K562 (cell line): ENCODE measurements around the gene CENPP. TPM values are rescaled to one million over a fixed set of nuclear protein-coding genes. Genes with fewer than 3 reads are reported as not detected.

Experiments used
- ATAC-seq: fragments of 200-7000 bp; cut with Tn5 transposase; 3 replicates; pipeline ENCODE4 v1.9.1; 2020; ENCODE audit warnings: moderate library complexity
- BruUV-seq: library from RNA; stranded (reverse); fragments of 400-500 nt; replicated peaks from 2 replicates; lab custom pipeline; 2021; lab: Mats Ljungman, UMichigan
- CTCF ChIA-PET: fragments of 300-600 bp; formaldehyde crosslinking; extraction: SDS; loops from one replicate; lab custom pipeline; 2021; ENCODE audit warnings: low intra/inter-chr PET ratio; lab: Yijun Ruan, JAX
- POLR2A ChIA-PET: fragments of 300-600, 350-650 bp; sonication (Branson Sonifier 250); formaldehyde crosslinking; extraction: SDS; loops from one replicate; lab custom pipeline; 2021; ENCODE audit warnings: antibody characterized with exemption, inconsistent platforms; lab: Yijun Ruan, JAX
- DNase-seq, 4 experiments: peaks; one replicate each; pipeline versions ENCODE4 v3.0.0 to v3.0.0-alpha.2; 2011 to 2018; ENCODE audit warnings: low spot score in 3 of 4, mixed read lengths in 3 of 4; ENCODE audit errors: extremely low read depth in 1 of 4
- FAIRE-seq: peaks from 2 replicates; lab custom pipeline; 2011; peaks lifted over from hg19 to GRCh38; lab: Jason Lieb, UNC
- H2AFZ ChIP-seq: 2 replicates; pipeline ENCODE4 v1.6.0; 2011; ENCODE audit warnings: low read depth, low read length, control low read depth, inconsistent platforms
- H3K27ac ChIP-seq: fragments of 200-600 bp; 3 replicates; pipeline ENCODE4 v1.8.0; 2011; ENCODE audit warnings: low read depth, mild to moderate bottlenecking, control low read depth, inconsistent platforms, low read length, moderate library complexity, mixed read lengths; ENCODE audit errors: extremely low read depth
- H3K27me3 ChIP-seq, 2 experiments: fragments of 300-600 bp in 1 of 2; 2 replicates in 1 of 2; 3 replicates in 1 of 2; pipeline versions ENCODE4 v1.6.0 to v1.8.0; 2011; ENCODE audit warnings: inconsistent platforms in 2 of 2, low read length in 2 of 2, mild to moderate bottlenecking in 1 of 2, mixed read lengths in 1 of 2, moderate library complexity in 1 of 2; ENCODE audit not compliant: control insufficient read depth in 2 of 2, insufficient read depth in 2 of 2
- H3K36me3 ChIP-seq: fragments of 300-600 bp; 3 replicates; pipeline ENCODE4 v1.8.0; 2011; ENCODE audit warnings: mild to moderate bottlenecking, low read length, inconsistent platforms; ENCODE audit not compliant: control insufficient read depth, insufficient read depth
- H3K4me1 ChIP-seq, 2 experiments: fragments of 200-600 bp in 1 of 2; replicated peaks in 1 of 2; 2 replicates in 1 of 2; 3 replicates in 1 of 2; pipeline versions ENCODE4 v1.5.1 to v1.8.0; 2011; ENCODE audit warnings: inconsistent platforms in 2 of 2, low read length in 2 of 2, mild to moderate bottlenecking in 1 of 2, mixed read lengths in 1 of 2, moderate library complexity in 1 of 2; ENCODE audit not compliant: control insufficient read depth in 2 of 2, insufficient read depth in 2 of 2
- H3K4me2 ChIP-seq: 2 replicates; pipeline ENCODE4 v1.6.1; 2011; ENCODE audit warnings: low read length, control low read depth, inconsistent platforms, mixed read lengths; ENCODE audit not compliant: insufficient read depth
- H3K4me3 ChIP-seq: fragments of 200-600 bp; sonication (generic), shearing (Covaris generic); 2 replicates; pipeline ENCODE4 v1.5.1; 2016; ENCODE audit warnings: control low read depth, inconsistent platforms
- H3K79me2 ChIP-seq: fragments of 200-600 bp; 3 replicates; pipeline ENCODE4 v1.8.0; 2011; ENCODE audit warnings: low read length, inconsistent platforms; ENCODE audit not compliant: control insufficient read depth, insufficient read depth
- H3K9ac ChIP-seq, 2 experiments: 2 replicates each; pipeline versions ENCODE4 v1.6.0 to v1.6.1; 2011; ENCODE audit warnings: low read depth in 2 of 2, low read length in 2 of 2, control low read depth in 1 of 2, inconsistent platforms in 1 of 2, mild to moderate bottlenecking in 1 of 2, mixed read lengths in 1 of 2; ENCODE audit not compliant: insufficient read depth in 1 of 2
- H3K9me1 ChIP-seq: one replicate; pipeline ENCODE4 v1.6.0; 2011; ENCODE audit warnings: inconsistent platforms, mild to moderate bottlenecking, low read length, moderate library complexity; ENCODE audit not compliant: control insufficient read depth, insufficient read depth
- H3K9me3 ChIP-seq: replicated peaks from 2 replicates; pipeline ENCODE4 v1.5.1; 2011; ENCODE audit warnings: low read depth, low read length, inconsistent platforms; ENCODE audit not compliant: control insufficient read depth, insufficient read depth
- H4K20me1 ChIP-seq: replicated peaks from 2 replicates; pipeline ENCODE4 v1.6.1; 2011; ENCODE audit warnings: low read length, inconsistent platforms, mixed read lengths; ENCODE audit not compliant: control insufficient read depth, insufficient read depth
- CXXC5 ChIP-seq: fragments of 250-450 bp; sonication (Bioruptor Pico); IDR thresholded peaks from 2 replicates; pipeline ENCODE4 v1.8.0; 2022; ENCODE audit warnings: inconsistent platforms, mild to moderate bottlenecking, moderate library complexity
- DDX20 ChIP-seq: fragments of 450-650 bp; IDR thresholded peaks from 2 replicates; pipeline ENCODE4 v1.6.1; 2016; ENCODE audit warnings: missing genetic modification characterization, low read depth, mild to moderate bottlenecking, missing compliant biosample characterization, moderate library complexity
- EP300 ChIP-seq: IDR thresholded peaks from 2 replicates; pipeline ENCODE4 v1.6.1; 2012; ENCODE audit warnings: low read length, improper control_type of control experiment
- HDAC2 ChIP-seq: fragments of 450-650 bp; IDR thresholded peaks from 2 replicates; pipeline ENCODE4 v1.6.1; 2016; ENCODE audit warnings: mild to moderate bottlenecking
- NR1H2 ChIP-seq: sonication (generic); formaldehyde crosslinking; IDR thresholded peaks from 2 replicates; pipeline ENCODE4 v1.4.0; 2020; ENCODE audit warnings: mild to moderate bottlenecking, missing genetic modification reagents
- RCOR1 ChIP-seq, 2 experiments: IDR thresholded peaks; 2 replicates each; pipeline ENCODE4 v1.6.1; 2012; ENCODE audit warnings: low read depth in 2 of 2, low read length in 2 of 2, borderline replicate concordance in 1 of 2, improper control_type of control experiment in 1 of 2
- SFPQ ChIP-seq: fragments of 200-400 bp; formaldehyde crosslinking; IDR thresholded peaks from 2 replicates; pipeline ENCODE4 v1.6.1; 2017; ENCODE audit warnings: mild to moderate bottlenecking, low read depth, low read length, moderate library complexity
- TRIM28 ChIP-seq: fragments of 450-650 bp; IDR thresholded peaks from 2 replicates; pipeline ENCODE4 v1.6.1; 2017
- ZNF133 ChIP-seq: fragments of 250-450 bp; sonication (Bioruptor Pico); IDR thresholded peaks from 2 replicates; pipeline ENCODE4 v1.4.0; 2020; ENCODE audit warnings: mild to moderate bottlenecking
- ZNF146 ChIP-seq: IDR thresholded peaks from one replicate; pipeline ENCODE4 v1.6.1; 2018; ENCODE audit warnings: missing compliant biosample characterization; ENCODE audit not compliant: unreplicated experiment
- ZNF584 ChIP-seq: fragments of 200-800 bp; sonication (Bioruptor generic); IDR thresholded peaks from 2 replicates; pipeline ENCODE4 v1.6.1; 2016; ENCODE audit warnings: low read depth, mild to moderate bottlenecking, missing genetic modification characterization, missing compliant biosample characterization
- WGBS: fragments of 100-300 bp; shearing (Covaris generic); methylation state at CpG from one replicate; pipeline ENCODE4 v1.1.6; 2016; ENCODE audit warnings: low coverage, mixed read lengths; ENCODE audit not compliant: insufficient coverage; ENCODE audit errors: missing lambda C conversion rate; 5-methylcytosine and 5-hydroxymethylcytosine counted together
- in situ Hi-C: fragments of 300-500 bp; cut with MboI; formaldehyde crosslinking; loops from 4 replicates; pipeline ENCODE4 v1.15.0; 2018; ENCODE audit warnings: inconsistent platforms, mixed read lengths
- intact Hi-C: fragments of 100-400 bp; cut with micrococcal nuclease; formaldehyde crosslinking; loops from 2 replicates; pipeline ENCODE4 v1.14.2; 2022
- polyA plus RNA-seq, 8 experiments: library from polyadenylated mRNA; depleted of rRNA in 4 of 8; stranded (reverse) in 5 of 8; unstranded in 3 of 8; fragments of >200 nt; fragmentation: Nextera tagmentation in 2 of 8; fragmentation: Illumina TruSeq in 1 of 8; extraction: Ambion mirVana in 2 of 8; extraction: Trizol in 1 of 8; gene quantifications; 2 replicates each; pipeline versions ENCODE4 v1.2.1 to v1.2.3, GENCODE V29; 2011 to 2014; ENCODE audit warnings: inconsistent platforms in 1 of 8, missing spikeins in 1 of 8
- total RNA-seq, 7 experiments: library from RNA; depleted of rRNA in 6 of 7; stranded (reverse); fragments of >200 nt in 6 of 7; fragmentation: Illumina TruSeq in 2 of 7; extraction: Trizol in 2 of 7; gene quantifications; 2 replicates each; pipeline versions ENCODE4 v1.2.1 to v1.2.3, GENCODE V29; 2011 to 2021; ENCODE audit warnings: low replicate concordance in 1 of 7
- TF ChIP-seq, protein P1 (sequence below): sonication (generic); formaldehyde crosslinking; IDR thresholded peaks from 2 replicates; pipeline ENCODE4 v1.8.0; 2022; ENCODE audit warnings: missing genetic modification reagents, mild to moderate bottlenecking, moderate library complexity, borderline replicate concordance
- TF ChIP-seq, protein P2 (sequence below): fragments of 450-650 bp; formaldehyde crosslinking; IDR thresholded peaks from 2 replicates; pipeline ENCODE4 v1.4.0; 2020; ENCODE audit warnings: mild to moderate bottlenecking, moderate library complexity
- TF ChIP-seq, protein P3 (sequence below): fragments of 450-650 bp; formaldehyde crosslinking; conservative IDR thresholded peaks from 2 replicates; pipeline ENCODE4 v1.4.0; 2022; ENCODE audit warnings: mild to moderate bottlenecking, missing genetic modification characterization

The CENPP gene
- total and polyA plus RNA-seq, 9 of the 15 experiments (the other 6 are each of a cell fraction or from before 2014, with no cell fraction given): 8.0 to 28.5 (median 17.9) TPM

DNA sequence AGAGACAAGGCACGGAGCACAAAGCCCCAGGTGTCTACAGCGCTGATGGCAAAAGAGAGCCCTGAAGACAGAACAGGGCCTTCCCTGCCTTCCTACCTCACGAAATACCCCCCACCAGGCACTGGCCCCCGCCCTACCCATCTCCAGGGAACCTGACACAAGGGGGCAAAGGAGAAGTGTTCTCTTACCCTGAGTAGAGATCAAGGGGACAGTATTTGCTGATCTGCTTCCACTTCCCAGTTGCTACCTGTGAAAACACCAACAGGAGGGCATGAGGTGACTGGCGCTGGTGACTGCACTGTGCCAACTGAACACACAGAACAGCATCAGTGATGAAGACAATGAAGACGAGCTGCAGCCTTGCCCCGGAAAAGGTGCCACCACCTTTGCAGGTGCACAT lies 316.8 kb downstream of the CENPP start:
- ChIA-PET POLR2A (no interaction called here), CTCF (no interaction called here)
- in situ Hi-C loops (no loop called here), intact Hi-C loops (no loop called here)
- FAIRE-seq (no peak), ATAC-seq (no peak), DNase-seq (no peak)
- no peaks in the 10 kb centered on the region for H3K4me1 ChIP-seq
- no peak overlapping the region for H3K4me2 ChIP-seq
- H4K20me1 ChIP-seq: no peaks in the 10 kb centered on the region; the same call in 1 of the 2 replicates
- 86% methylated on average over 7 of the region's 7 CpGs for WGBS
- H3K9me3 ChIP-seq: no peaks in the 10 kb centered on the region
- H3K9ac ChIP-seq: no peak overlapping the region
- H3K9me1 ChIP-seq: no peaks in the 10 kb centered on the region
- no peak overlapping the region for H3K4me3 ChIP-seq
- H3K27ac ChIP-seq: no peak overlapping the region
- no peak overlapping the region for H2AFZ ChIP-seq
- no peaks in the 10 kb centered on the region for H3K27me3 ChIP-seq
- H3K79me2 ChIP-seq: no peaks in the 10 kb centered on the region
- no TSS peak for BruUV-seq
- peaks cover 81% of the 10 kb centered on the region for H3K36me3 ChIP-seq
- TF ChIP-seq, protein P1, sequence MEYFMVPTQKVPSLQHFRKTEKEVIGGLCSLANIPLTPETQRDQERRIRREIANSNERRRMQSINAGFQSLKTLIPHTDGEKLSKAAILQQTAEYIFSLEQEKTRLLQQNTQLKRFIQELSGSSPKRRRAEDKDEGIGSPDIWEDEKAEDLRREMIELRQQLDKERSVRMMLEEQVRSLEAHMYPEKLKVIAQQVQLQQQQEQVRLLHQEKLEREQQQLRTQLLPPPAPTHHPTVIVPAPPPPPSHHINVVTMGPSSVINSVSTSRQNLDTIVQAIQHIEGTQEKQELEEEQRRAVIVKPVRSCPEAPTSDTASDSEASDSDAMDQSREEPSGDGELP (CRISPR knock-in tag): no peak
- TF ChIP-seq DDX20 (tag) (no peak), HDAC2 (no peak), ZNF146 (CRISPR knock-in tag) (no peak), ZNF133 (CRISPR knock-in tag) (no peak), EP300 (no peak), CXXC5 (CRISPR knock-in tag) (no peak), SFPQ (no peak), NR1H2 (CRISPR knock-in tag) (no peak), ZNF584 (CRISPR knock-in tag) (no peak), RCOR1 (IDR thresholded peaks at IDR 0.05; ENCODE audit: borderline replicate concordance in 1 of 2, low read depth in 2 of 2, low read length in 2 of 2) (no peak), TRIM28 (no peak)
- TF ChIP-seq, protein P2, sequence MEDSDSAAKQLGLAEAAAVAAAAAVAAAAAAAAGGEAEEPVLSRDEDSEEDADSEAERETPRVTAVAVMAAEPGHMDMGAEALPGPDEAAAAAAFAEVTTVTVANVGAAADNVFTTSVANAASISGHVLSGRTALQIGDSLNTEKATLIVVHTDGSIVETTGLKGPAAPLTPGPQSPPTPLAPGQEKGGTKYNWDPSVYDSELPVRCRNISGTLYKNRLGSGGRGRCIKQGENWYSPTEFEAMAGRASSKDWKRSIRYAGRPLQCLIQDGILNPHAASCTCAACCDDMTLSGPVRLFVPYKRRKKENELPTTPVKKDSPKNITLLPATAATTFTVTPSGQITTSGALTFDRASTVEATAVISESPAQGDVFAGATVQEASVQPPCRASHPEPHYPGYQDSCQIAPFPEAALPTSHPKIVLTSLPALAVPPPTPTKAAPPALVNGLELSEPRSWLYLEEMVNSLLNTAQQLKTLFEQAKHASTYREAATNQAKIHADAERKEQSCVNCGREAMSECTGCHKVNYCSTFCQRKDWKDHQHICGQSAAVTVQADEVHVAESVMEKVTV: no peak
- TF ChIP-seq, protein P3, sequence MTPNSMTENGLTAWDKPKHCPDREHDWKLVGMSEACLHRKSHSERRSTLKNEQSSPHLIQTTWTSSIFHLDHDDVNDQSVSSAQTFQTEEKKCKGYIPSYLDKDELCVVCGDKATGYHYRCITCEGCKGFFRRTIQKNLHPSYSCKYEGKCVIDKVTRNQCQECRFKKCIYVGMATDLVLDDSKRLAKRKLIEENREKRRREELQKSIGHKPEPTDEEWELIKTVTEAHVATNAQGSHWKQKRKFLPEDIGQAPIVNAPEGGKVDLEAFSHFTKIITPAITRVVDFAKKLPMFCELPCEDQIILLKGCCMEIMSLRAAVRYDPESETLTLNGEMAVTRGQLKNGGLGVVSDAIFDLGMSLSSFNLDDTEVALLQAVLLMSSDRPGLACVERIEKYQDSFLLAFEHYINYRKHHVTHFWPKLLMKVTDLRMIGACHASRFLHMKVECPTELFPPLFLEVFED: no peak
